HepG2 (cell line): ENCODE results near the gene RPLP2. TPM values are rescaled to one million over a fixed set of nuclear protein-coding genes. Genes with fewer than 3 reads are reported as not detected.

ENCODE experiments used
- EP300 ChIP-seq, 3 experiments: sonication (generic) in 1 of 3; formaldehyde crosslinking in 1 of 3; IDR thresholded peaks; 2 replicates each; pipeline versions ENCODE4 v1.5.1 to v1.6.1; 2011 to 2020; ENCODE audit warnings: low read depth in 2 of 3, low read length in 2 of 3, borderline replicate concordance in 1 of 3, improper control_type of control experiment in 1 of 3, mild to moderate bottlenecking in 1 of 3, missing genetic modification reagents in 1 of 3, moderate library complexity in 1 of 3
- GATAD1 ChIP-seq: IDR thresholded peaks from 2 replicates; pipeline ENCODE4 v1.6.1; 2016; ENCODE audit warnings: missing genetic modification reagents, missing compliant biosample characterization
- KLF11 ChIP-seq: IDR thresholded peaks from 2 replicates; pipeline ENCODE4 v1.6.1; 2016; ENCODE audit warnings: missing compliant biosample characterization
- NCOA1 ChIP-seq: sonication (generic); formaldehyde crosslinking; IDR thresholded peaks from 2 replicates; pipeline ENCODE4 v1.9.0; 2021; ENCODE audit warnings: missing genetic modification reagents
- SRSF1 ChIP-seq: fragments of 200-400 bp; formaldehyde crosslinking; optimal IDR thresholded peaks from 2 replicates; pipeline ENCODE3; 2017; ENCODE audit warnings: mild to moderate bottlenecking, low read depth, low read length, moderate library complexity
- TGIF2 ChIP-seq: IDR thresholded peaks from 2 replicates; pipeline ENCODE4 v1.6.1; 2016; ENCODE audit warnings: control low read depth, missing compliant biosample characterization
- ZBTB20 ChIP-seq: sonication (generic); formaldehyde crosslinking; IDR thresholded peaks from 2 replicates; pipeline ENCODE4 v1.8.1; 2023; ENCODE audit warnings: missing genetic modification reagents, low read depth, mild to moderate bottlenecking, borderline replicate concordance
- ZFP62 ChIP-seq: sonication (generic); formaldehyde crosslinking; IDR thresholded peaks from 2 replicates; pipeline ENCODE4 v1.4.0; 2020; ENCODE audit warnings: missing genetic modification reagents
- ZNF329 ChIP-seq: sonication (generic); formaldehyde crosslinking; IDR thresholded peaks from 2 replicates; pipeline ENCODE4 v1.9.0; 2021; ENCODE audit warnings: low read depth, mild to moderate bottlenecking, missing genetic modification reagents
- ZNF382 ChIP-seq: sonication (generic); formaldehyde crosslinking; IDR thresholded peaks from 2 replicates; pipeline ENCODE4 v1.5.0; 2020; ENCODE audit warnings: missing genetic modification reagents, mild to moderate bottlenecking, borderline replicate concordance
- polyA plus RNA-seq, 8 experiments: library from polyadenylated mRNA; depleted of rRNA in 3 of 8; stranded (reverse) in 7 of 8; unstranded in 1 of 8; fragments of >200 nt; fragmentation: Illumina TruSeq in 4 of 8; extraction: Trizol in 4 of 8; gene quantifications; 2 replicates each; pipeline versions ENCODE4 v1.2.1 to v1.2.3, GENCODE V29; 2011 to 2016; ENCODE audit warnings: low read depth in 4 of 8, missing spikeins in 1 of 8, mixed read lengths in 1 of 8; ENCODE audit not compliant: insufficient read depth in 1 of 8
- total RNA-seq, 5 experiments: library from RNA; depleted of rRNA; stranded (reverse); fragments of >200 nt; fragmentation: Illumina TruSeq; extraction: Trizol; gene quantifications; 2 replicates each; pipeline ENCODE4 v1.2.3, GENCODE V29; 2016; ENCODE audit warnings: low read depth in 1 of 5
- TF ChIP-seq, protein P1 (sequence below): IDR thresholded peaks from 2 replicates; pipeline ENCODE4 v1.6.1; 2016; ENCODE audit warnings: mild to moderate bottlenecking, missing biosample characterization, missing genetic modification reagents
- TF ChIP-seq, protein P2 (sequence below): sonication (generic); formaldehyde crosslinking; IDR thresholded peaks from 2 replicates; pipeline ENCODE4 v1.5.1; 2020; ENCODE audit warnings: mild to moderate bottlenecking, missing genetic modification reagents, moderate library complexity
- TF ChIP-seq, protein P3 (sequence below): sonication (generic); formaldehyde crosslinking; IDR thresholded peaks from 2 replicates; pipeline ENCODE4 v1.4.0; 2020; ENCODE audit warnings: missing genetic modification reagents
- TF ChIP-seq, protein P4 (sequence below): fragments of 450-650 bp; IDR thresholded peaks from 2 replicates; pipeline ENCODE4 v1.6.1; 2017; ENCODE audit warnings: mild to moderate bottlenecking

RPLP2 gene
- total and polyA plus RNA-seq, 2 of the 13 experiments (the other 11 are each of a cell fraction or from before 2014, with no cell fraction given): 978 to 2,106 TPM

DNA sequence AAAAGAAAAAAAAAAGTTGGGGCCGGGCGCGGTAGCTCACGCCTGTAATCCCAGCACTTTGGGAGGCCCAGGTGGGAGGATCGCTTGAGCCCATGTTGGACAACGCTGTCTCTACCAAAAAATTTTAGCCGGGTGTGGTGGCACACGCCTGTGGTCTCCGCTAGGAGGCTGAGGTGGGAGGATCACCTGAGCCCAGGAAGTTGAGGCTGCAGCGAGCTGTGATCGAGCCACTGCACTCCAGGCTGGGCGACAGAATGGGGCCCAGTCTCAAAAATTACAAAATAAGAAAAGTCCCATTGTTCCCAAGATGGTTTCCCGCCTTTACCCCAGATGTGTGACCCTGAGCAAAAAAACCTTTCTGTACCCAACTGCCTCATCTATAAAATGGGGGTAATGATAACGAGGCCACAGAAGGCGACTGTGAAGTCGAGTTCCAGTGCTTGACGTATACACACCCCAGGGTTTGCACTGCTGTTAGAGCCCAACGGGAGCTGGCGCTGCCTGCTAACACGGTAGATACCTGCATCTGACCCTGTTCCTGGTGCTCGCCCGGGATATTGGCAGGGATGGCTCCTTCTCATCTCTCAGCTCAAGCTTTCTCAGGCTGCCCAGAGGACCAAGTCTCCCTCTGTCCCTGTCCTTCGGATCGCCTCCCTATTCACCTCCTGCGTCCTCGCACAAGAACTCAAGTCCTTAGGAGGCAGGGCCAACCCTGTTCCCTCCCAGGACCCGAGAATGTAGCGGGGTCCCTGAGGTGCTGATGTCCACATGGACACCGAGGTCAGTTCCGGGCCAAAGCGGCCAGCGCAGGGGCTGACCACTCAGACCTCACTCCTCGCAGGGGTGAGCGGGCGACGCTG lies 1.1 kb upstream of the RPLP2 start (continued):
- TF ChIP-seq ZBTB20 (CRISPR knock-in tag) (no peak), ZFP62 (CRISPR knock-in tag) (0 out of 2 replicates have a peak, but pooled peaks have one; percentile 5), EP300 (IDR thresholded peaks at IDR 0.05; ENCODE audit: low read depth in 2 of 2, low read length in 2 of 2) (no peak), EP300 (CRISPR knock-in tag; IDR thresholded peaks at IDR 0.05; ENCODE audit: borderline replicate concordance) (no peak), ZNF382 (CRISPR knock-in tag) (no peak), GATAD1 (CRISPR knock-in tag) (no peak), ZNF329 (CRISPR knock-in tag) (no peak), KLF11 (CRISPR knock-in tag) (peak; percentile 10; the same call in 1 of the 2 replicates), TGIF2 (CRISPR knock-in tag) (no peak), SRSF1 (no peak), NCOA1 (CRISPR knock-in tag) (no peak)
- TF ChIP-seq, protein P1, sequence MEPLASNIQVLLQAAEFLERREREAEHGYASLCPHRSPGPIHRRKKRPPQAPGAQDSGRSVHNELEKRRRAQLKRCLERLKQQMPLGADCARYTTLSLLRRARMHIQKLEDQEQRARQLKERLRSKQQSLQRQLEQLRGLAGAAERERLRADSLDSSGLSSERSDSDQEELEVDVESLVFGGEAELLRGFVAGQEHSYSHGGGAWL: no peak
- TF ChIP-seq, protein P2, sequence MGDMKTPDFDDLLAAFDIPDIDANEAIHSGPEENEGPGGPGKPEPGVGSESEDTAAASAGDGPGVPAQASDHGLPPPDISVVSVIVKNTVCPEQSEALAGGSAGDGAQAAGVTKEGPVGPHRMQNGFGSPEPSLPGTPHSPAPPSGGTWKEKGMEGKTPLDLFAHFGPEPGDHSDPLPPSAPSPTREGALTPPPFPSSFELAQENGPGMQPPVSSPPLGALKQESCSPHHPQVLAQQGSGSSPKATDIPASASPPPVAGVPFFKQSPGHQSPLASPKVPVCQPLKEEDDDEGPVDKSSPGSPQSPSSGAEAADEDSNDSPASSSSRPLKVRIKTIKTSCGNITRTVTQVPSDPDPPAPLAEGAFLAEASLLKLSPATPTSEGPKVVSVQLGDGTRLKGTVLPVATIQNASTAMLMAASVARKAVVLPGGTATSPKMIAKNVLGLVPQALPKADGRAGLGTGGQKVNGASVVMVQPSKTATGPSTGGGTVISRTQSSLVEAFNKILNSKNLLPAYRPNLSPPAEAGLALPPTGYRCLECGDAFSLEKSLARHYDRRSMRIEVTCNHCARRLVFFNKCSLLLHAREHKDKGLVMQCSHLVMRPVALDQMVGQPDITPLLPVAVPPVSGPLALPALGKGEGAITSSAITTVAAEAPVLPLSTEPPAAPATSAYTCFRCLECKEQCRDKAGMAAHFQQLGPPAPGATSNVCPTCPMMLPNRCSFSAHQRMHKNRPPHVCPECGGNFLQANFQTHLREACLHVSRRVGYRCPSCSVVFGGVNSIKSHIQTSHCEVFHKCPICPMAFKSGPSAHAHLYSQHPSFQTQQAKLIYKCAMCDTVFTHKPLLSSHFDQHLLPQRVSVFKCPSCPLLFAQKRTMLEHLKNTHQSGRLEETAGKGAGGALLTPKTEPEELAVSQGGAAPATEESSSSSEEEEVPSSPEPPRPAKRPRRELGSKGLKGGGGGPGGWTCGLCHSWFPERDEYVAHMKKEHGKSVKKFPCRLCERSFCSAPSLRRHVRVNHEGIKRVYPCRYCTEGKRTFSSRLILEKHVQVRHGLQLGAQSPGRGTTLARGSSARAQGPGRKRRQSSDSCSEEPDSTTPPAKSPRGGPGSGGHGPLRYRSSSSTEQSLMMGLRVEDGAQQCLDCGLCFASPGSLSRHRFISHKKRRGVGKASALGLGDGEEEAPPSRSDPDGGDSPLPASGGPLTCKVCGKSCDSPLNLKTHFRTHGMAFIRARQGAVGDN (CRISPR knock-in tag): no peak
- TF ChIP-seq, protein P3, sequence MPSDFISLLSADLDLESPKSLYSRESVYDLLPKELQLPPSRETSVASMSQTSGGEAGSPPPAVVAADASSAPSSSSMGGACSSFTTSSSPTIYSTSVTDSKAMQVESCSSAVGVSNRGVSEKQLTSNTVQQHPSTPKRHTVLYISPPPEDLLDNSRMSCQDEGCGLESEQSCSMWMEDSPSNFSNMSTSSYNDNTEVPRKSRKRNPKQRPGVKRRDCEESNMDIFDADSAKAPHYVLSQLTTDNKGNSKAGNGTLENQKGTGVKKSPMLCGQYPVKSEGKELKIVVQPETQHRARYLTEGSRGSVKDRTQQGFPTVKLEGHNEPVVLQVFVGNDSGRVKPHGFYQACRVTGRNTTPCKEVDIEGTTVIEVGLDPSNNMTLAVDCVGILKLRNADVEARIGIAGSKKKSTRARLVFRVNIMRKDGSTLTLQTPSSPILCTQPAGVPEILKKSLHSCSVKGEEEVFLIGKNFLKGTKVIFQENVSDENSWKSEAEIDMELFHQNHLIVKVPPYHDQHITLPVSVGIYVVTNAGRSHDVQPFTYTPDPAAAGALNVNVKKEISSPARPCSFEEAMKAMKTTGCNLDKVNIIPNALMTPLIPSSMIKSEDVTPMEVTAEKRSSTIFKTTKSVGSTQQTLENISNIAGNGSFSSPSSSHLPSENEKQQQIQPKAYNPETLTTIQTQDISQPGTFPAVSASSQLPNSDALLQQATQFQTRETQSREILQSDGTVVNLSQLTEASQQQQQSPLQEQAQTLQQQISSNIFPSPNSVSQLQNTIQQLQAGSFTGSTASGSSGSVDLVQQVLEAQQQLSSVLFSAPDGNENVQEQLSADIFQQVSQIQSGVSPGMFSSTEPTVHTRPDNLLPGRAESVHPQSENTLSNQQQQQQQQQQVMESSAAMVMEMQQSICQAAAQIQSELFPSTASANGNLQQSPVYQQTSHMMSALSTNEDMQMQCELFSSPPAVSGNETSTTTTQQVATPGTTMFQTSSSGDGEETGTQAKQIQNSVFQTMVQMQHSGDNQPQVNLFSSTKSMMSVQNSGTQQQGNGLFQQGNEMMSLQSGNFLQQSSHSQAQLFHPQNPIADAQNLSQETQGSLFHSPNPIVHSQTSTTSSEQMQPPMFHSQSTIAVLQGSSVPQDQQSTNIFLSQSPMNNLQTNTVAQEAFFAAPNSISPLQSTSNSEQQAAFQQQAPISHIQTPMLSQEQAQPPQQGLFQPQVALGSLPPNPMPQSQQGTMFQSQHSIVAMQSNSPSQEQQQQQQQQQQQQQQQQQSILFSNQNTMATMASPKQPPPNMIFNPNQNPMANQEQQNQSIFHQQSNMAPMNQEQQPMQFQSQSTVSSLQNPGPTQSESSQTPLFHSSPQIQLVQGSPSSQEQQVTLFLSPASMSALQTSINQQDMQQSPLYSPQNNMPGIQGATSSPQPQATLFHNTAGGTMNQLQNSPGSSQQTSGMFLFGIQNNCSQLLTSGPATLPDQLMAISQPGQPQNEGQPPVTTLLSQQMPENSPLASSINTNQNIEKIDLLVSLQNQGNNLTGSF: no peak
- TF ChIP-seq, protein P4, sequence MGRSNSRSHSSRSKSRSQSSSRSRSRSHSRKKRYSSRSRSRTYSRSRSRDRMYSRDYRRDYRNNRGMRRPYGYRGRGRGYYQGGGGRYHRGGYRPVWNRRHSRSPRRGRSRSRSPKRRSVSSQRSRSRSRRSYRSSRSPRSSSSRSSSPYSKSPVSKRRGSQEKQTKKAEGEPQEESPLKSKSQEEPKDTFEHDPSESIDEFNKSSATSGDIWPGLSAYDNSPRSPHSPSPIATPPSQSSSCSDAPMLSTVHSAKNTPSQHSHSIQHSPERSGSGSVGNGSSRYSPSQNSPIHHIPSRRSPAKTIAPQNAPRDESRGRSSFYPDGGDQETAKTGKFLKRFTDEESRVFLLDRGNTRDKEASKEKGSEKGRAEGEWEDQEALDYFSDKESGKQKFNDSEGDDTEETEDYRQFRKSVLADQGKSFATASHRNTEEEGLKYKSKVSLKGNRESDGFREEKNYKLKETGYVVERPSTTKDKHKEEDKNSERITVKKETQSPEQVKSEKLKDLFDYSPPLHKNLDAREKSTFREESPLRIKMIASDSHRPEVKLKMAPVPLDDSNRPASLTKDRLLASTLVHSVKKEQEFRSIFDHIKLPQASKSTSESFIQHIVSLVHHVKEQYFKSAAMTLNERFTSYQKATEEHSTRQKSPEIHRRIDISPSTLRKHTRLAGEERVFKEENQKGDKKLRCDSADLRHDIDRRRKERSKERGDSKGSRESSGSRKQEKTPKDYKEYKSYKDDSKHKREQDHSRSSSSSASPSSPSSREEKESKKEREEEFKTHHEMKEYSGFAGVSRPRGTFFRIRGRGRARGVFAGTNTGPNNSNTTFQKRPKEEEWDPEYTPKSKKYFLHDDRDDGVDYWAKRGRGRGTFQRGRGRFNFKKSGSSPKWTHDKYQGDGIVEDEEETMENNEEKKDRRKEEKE: no peak
